ENCODE measurements around the gene SNCAIP.
"Not testable (repeated sequence)": the region's sequence is repeated elsewhere in the genome, so short reads cannot be mapped to it uniquely, and the experiment has no call there.

Gene SNCAIP

GRCh38 chr5:122314036-122314435 is 2.0 kb downstream of the SNCAIP start:
- DNase-seq (ENCODE audit: low read depth in 2 of 2) = no peak

GRCh38 chr5:122315521-122315920 is 3.5 kb downstream of the SNCAIP start:
- no peak for DNase-seq (ENCODE audit: low read depth in 2 of 2)

- no peak for DNase-seq (ENCODE audit: low read depth in 2 of 2)
These were observed 4.6 kb downstream of the SNCAIP start for GRCh38 chr5:122316656-122317055.

GRCh38 chr5:122319897-122320296 is 7.9 kb downstream of the SNCAIP start:
- DNase-seq (ENCODE audit: low read depth in 2 of 2) = no peak

DNA sequence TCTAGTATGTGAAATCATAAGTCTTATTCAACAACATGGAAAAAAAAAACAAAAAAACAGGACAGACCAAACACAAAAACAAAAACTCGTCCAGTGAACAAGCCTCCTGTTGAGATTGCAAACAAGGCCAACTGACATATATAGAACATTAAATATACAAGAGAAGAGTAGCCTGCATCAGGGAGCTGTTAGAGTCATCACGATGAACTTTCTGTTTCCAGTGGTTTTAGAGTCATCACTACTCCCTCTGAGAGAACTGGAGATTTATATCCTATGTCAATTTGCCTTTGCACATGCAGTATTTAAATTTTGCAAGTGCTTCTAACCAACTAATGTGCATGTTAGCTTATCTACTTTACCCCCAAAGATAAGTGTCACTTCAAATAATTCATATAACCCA is 9.9 kb downstream of the SNCAIP start:
- DNase-seq (ENCODE audit: low read depth in 2 of 2) = no peak

DNA sequence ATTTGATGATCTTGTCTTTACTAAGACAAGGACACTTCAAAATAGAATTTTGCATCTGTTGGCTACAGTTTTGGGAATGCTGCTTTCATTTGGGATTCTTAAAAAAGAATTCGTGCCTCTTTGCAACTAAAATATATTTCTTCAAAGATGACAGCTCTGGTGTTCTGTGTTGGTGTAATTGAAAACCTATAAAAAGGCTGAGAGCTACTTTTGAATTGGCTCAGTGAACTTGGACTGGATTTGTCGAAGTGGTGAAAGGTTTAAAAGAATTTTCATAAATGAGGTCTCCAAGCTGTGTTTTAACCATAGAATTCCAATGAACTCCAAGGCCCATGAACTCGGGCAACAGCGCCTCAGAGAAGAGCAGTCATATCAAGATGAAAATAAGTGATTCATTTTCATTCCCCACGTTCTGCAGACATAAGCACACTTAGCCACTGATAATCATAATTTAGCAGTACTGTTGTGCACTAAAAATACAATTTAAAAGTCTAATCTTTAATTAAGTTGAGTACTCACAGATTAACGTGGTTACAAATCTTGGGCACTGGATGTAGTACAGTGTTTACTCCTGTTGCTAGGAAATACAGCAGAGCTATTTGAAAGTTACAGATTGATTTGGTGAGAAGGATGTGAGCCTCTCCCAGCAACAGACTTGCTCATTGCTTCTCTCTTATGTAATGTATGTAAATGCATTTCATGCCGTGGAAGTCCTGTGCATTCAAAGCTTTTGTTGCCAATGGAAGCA is 10.9 kb downstream of the SNCAIP start:
- no peak for DNase-seq (ENCODE audit: low read depth in 2 of 2)

GRCh38 chr5:122323738-122324137 is 11.7 kb downstream of the SNCAIP start:
- no peak for DNase-seq (ENCODE audit: low read depth in 2 of 2)

DNA sequence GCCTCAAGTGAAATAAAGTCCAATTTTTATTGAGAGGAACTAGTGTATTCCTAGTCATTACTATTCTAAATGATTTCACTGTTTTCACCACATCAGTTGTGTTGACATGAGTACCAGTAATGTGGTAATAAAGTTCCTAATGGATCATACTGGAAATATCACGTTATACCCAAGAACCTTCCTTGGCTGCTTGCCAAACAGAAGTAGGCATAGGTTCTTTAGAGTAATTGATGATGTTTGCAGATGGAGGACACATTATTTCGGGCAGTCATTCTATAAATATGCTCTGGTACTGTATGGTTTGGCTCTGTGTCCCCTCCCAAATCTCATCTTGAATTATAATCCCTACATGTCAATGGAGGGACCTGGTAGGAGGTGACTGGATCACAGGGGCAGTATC is 15.1 kb downstream of the SNCAIP start:
- no peak for DNase-seq (ENCODE audit: low read depth in 2 of 2)

DNA sequence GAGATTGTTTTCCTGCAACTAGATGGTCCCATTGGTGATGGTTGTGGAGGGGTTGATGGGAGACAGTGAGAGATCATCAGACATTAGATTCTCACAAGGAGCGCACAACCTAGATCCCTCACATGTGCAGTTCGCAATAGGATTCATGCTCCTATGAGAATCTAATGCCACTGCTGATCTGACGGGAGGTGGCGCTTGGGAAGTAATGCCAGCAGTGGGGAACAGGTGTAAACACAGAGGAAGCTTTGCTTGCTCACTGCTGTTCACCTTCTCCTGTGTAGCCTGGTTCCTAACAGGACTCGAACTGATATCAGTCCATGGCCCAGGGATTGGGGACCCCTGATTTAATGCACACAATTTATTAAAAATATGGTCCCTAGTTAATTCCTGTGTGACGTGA is 18.8 kb downstream of the SNCAIP start:
- no peak for DNase-seq (ENCODE audit: low read depth in 2 of 2)

DNA sequence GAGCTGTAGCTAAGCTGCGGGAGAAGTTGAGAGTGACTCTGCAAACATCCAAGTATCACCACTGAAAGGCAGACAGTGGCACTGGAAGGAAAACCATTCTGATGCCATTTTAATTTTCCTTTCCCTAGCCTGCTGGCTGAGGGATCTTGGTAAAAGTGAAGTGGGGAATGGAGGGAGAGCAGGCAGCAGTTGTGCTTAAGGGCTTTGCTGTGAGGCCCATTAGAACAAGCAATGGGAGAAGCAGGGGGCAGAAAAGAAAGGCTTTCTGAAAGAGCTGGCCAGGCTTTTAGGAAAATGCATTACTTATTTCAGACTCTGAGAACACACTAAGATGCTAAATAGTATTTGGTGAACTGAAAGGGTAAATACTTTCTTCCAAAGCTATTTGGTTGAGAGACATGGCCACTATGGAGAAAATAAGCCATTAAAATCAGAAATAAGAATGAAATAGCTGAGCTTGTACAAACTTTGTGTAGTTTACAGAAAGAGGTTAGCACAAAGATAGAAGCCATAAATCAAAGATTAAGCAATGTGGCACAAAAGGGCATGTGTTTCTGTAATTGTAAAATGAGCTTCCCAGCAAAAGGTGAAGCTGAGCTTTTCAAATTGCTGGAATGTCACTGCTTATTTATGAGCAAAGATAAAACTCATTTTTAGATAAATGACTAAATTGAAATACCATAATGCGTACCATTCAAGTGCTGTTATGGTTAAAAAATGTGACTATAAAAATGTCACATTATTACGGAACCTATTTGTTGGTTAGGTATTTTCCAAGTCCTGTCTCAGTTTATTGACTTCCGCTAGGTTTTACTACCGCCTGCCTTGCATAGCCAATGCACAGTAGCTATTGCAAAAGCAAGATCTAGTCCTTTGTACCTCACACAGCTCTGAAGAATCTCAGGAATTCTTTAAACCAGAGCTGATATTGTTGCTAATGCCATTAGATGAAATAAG is 20.8 kb downstream of the SNCAIP start:
- DNase-seq (ENCODE audit: low read depth in 2 of 2) = no peak

DNA sequence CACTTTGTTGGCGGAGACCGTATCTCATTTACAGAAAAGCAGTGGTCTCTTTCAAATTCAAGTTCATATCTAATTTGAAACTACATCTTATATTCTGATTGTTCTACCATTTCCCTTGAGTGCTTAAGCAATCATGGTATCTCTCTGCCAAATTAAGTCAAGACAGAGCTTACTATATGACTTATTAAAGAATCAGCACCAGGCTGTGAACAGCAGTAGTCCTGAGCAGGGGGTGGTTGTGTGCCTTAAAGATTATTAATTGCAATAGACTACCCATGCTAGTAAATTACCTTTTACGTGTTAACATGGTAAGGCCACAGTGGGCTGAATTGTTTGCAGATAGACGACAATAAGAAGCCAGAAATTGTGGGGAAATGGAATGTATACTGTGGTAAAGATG is 21.5 kb downstream of the SNCAIP start:
- no peak for DNase-seq (ENCODE audit: low read depth in 2 of 2)

- DNase-seq (ENCODE audit: low read depth in 2 of 2) = no peak
These were observed 27.6 kb downstream of the SNCAIP start for GRCh38 chr5:122339591-122339990.

DNA sequence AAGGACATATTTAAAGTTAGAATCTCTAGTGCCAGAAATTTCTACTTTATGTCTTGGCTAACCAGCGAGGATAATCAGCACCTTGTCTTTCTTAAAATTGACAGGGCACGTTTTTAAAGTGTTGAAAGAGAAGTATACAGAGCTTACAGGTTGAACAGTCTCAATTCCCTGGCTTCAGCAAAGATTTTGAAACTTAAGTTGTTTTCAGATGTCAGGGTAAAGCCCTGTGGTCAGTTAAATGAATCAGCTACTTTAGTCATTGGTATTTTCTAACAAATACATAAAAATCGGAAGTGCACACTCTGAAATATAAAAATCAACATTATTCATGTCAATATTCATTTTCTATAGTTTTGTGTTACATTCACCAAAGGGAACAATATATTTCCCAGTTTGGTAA is 29.1 kb downstream of the SNCAIP start:
- no peak for DNase-seq (ENCODE audit: low read depth in 2 of 2)

DNA sequence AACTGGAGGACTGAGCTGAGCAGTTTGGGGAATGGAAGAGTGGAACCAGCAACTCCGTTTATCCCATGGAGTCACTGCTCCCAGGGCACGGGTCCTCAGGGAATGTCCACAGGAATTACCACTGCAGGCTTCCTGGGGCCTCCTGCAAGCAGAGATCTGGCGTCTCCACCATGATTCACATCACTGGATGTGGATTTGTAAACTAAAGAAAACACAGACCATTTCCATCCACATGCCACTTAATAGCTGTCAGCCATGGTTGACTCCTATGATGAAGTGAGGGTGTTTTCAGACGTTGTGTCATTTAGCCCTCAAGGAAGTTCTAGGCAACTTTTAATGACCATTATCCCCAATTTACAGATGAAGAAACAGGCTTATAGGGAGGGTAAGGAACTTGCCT is 30.2 kb downstream of the SNCAIP start:
- DNase-seq (ENCODE audit: low read depth in 2 of 2) = no peak

DNA sequence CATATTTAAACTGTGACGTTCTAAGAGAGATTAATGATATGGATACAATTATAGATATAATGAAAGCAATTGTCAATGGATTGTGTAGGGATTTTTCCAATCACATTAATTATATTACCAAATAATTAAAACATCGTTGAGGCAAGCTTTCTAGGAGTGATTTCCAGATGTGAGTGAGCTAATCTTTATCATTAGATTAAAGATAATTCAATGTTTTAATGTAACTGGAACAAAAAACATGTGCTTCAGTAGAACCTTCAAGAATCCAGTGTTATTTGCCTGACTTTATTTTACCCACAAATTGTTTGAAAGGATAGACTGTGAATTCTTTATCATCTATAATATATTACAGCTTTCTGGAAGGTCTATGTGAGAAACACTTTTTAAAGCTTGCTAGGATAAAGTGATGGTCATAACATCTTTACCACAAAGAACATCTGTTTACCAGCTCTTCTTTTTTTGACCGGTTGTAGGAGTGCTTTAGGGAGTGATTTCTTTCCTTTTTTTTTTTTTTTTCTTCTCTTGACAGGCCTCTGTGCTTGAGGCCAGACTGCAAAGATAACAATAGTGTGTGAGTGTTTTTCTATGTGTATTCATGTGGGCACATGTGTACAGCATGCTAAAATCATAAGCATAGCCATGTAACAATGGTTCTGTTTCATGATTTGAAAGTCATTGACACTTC is 35.0 kb downstream of the SNCAIP start:
- no peak for DNase-seq (ENCODE audit: low read depth in 2 of 2)

- no peak for DNase-seq (ENCODE audit: low read depth in 2 of 2)
These were observed 38.5 kb downstream of the SNCAIP start for GRCh38 chr5:122350496-122350895.

- DNase-seq (ENCODE audit: low read depth in 2 of 2) = no peak
These were observed 39.5 kb downstream of the SNCAIP start for GRCh38 chr5:122351416-122352157.

GRCh38 chr5:122352331-122352730 is 40.3 kb downstream of the SNCAIP start:
- no peak for DNase-seq (ENCODE audit: low read depth in 2 of 2)

DNA sequence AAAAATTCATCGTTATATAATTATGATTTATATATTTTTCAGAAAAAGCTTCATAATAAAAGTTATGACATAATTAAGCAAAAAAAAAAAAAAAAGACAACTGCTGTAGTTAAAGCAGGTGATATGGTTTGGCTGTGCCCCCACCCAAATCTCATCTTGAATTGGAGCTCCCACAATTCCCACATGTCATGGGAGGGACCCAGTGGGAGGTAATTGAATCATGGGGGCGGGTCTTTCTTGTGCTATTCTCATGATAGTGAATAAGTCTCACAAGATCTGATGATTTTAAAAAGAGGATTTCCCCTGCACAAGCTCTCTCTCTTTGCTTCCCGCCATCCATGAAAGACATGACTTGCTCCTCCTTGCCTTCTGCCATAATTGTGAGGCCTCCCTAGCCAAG is 41.3 kb downstream of the SNCAIP start:
- DNase-seq (ENCODE audit: low read depth in 2 of 2) = not testable (repeated sequence)

DNA sequence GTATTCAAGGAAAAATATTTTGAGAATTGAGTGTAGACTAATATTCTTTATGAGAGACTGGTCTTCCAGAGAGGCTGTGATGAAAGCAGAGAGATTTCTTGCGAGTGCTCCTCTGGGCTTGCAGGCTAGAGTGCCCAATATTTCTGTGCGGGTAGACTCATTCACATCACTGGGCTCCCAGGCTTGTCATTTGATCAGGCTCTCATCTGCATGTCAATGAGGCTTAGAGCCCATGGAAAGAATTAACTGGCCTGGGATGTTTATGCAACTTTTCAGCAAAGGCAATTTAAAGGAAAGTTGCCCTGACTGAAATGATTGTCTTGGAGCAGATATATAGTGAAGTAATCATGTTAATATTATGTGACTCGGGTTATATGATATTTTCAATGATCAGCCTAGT is 42.3 kb downstream of the SNCAIP start:
- no peak for DNase-seq (ENCODE audit: low read depth in 2 of 2)

- DNase-seq (ENCODE audit: low read depth in 2 of 2) = no peak
These were observed 43.3 kb downstream of the SNCAIP start for GRCh38 chr5:122355324-122355723.

DNA sequence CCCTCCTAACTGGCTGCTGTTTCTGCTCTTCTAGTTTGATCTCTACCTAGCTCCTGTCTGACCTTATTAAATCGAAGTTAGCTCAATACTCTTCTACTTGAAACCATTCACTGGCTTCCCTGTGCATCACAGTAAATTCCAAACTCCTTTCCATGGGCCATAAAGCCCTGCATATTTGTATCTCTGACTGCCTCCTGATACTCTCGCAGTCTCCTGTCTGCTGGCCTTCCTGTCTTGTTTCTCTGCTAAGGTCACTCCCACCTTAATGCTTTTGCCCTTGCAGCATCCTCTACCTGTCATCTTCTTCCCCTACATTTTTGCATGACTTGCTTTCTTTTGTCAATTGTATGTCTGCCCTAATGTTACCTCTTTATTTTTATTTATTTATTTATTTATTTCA is 44.8 kb downstream of the SNCAIP start:
- no peak for DNase-seq (ENCODE audit: low read depth in 2 of 2)
